H1 (cell line): ENCODE measurements around the gene LOXL1. TPM values are rescaled to one million over a fixed set of nuclear protein-coding genes. Genes with fewer than 3 reads are reported as not detected.
"Not testable (repeated sequence)": the region's sequence is repeated elsewhere in the genome, so short reads cannot be mapped to it uniquely, and the experiment has no call there.

Source experiments
- CTCF ChIA-PET: fragments of 300-600 bp; sonication (Branson Sonifier 250); formaldehyde crosslinking; loops from one replicate; lab custom pipeline; 2021; ENCODE audit not compliant: partially characterized antibody; lab: Charles Lee
- POLR2A ChIA-PET: fragments of 300-600 bp; sonication (Branson Sonifier 250); formaldehyde crosslinking; loops from one replicate; lab custom pipeline; 2021; ENCODE audit warnings: inconsistent platforms; ENCODE audit not compliant: partially characterized antibody; lab: Charles Lee
- DNase-seq, 2 experiments: peaks; one replicate each; pipeline versions ENCODE4 v3.0.0 to v3.0.0-alpha.2; 2010 to 2022; ENCODE audit warnings: low spot score in 2 of 2, low read depth in 1 of 2, mixed read lengths in 1 of 2
- FAIRE-seq: peaks from 2 replicates; lab custom pipeline; 2011; peaks lifted over from hg19 to GRCh38; lab: Jason Lieb, UNC
- H2AFZ ChIP-seq: 2 replicates; pipeline ENCODE4 v1.8.1; 2012; ENCODE audit warnings: low read length, inconsistent platforms
- H2AK5ac ChIP-seq: 2 replicates; pipeline ENCODE4 v1.6.1; 2013; ENCODE audit warnings: low read depth, low read length
- H2BK120ac ChIP-seq: replicated peaks from 2 replicates; pipeline ENCODE3; 2013; ENCODE audit warnings: low read depth, low read length, inconsistent platforms
- H2BK12ac ChIP-seq: 2 replicates; pipeline ENCODE4 v1.6.1; 2013; ENCODE audit warnings: low read depth, low read length
- H2BK15ac ChIP-seq: 2 replicates; pipeline ENCODE4 v1.6.1; 2013; ENCODE audit warnings: low read length
- H2BK20ac ChIP-seq: 2 replicates; pipeline ENCODE4 v1.6.1; 2013; ENCODE audit warnings: low read length
- H2BK5ac ChIP-seq: 2 replicates; pipeline ENCODE4 v1.6.1; 2013; ENCODE audit warnings: low read depth, low read length
- H3K14ac ChIP-seq: 2 replicates; pipeline ENCODE4 v1.6.1; 2013; ENCODE audit warnings: inconsistent platforms; ENCODE audit not compliant: insufficient read length
- H3K18ac ChIP-seq: 2 replicates; pipeline ENCODE4 v1.6.1; 2013; ENCODE audit warnings: low read length; ENCODE audit errors: extremely low read depth
- H3K23ac ChIP-seq: 2 replicates; pipeline ENCODE4 v1.6.1; 2013; ENCODE audit warnings: inconsistent platforms; ENCODE audit not compliant: insufficient read length
- H3K23me2 ChIP-seq: 2 replicates; pipeline ENCODE4 v1.6.1; 2013; ENCODE audit warnings: low read depth, low read length
- H3K27ac ChIP-seq: 2 replicates; pipeline ENCODE4 v1.6.1; 2011; ENCODE audit warnings: low read depth, low read length, inconsistent platforms
- H3K27me3 ChIP-seq, 4 experiments: replicated peaks in 1 of 4; 1 replicate in 1 of 4; 2 replicates in 3 of 4; pipeline versions ENCODE4 v1.6.1 to v1.8.1; 2011 to 2013; ENCODE audit warnings: low read length in 3 of 4, mild to moderate bottlenecking in 3 of 4, inconsistent platforms in 2 of 4, mixed read lengths in 2 of 4, moderate library complexity in 1 of 4; ENCODE audit not compliant: control insufficient read depth in 3 of 4, insufficient read depth in 3 of 4; ENCODE audit errors: extremely low read depth in 1 of 4
- H3K36me3 ChIP-seq, 4 experiments: 2 replicates each; pipeline versions ENCODE4 v1.6.1 to v1.8.1; 2011 to 2013; ENCODE audit warnings: mild to moderate bottlenecking in 4 of 4, low read length in 3 of 4, moderate library complexity in 2 of 4, control low read depth in 1 of 4, inconsistent platforms in 1 of 4; ENCODE audit not compliant: insufficient read depth in 4 of 4, control insufficient read depth in 2 of 4
- H3K4ac ChIP-seq: replicated peaks from 2 replicates; pipeline ENCODE3; 2013; ENCODE audit warnings: low read length, low read depth, mixed read lengths, inconsistent platforms; ENCODE audit not compliant: insufficient read length
- H3K4me1 ChIP-seq, 4 experiments: replicated peaks in 1 of 4; 1 replicate in 1 of 4; 2 replicates in 3 of 4; pipeline versions ENCODE4 v1.6.1 to v1.8.1; 2011 to 2013; ENCODE audit warnings: low read length in 3 of 4, inconsistent platforms in 2 of 4, mixed read lengths in 1 of 4; ENCODE audit not compliant: insufficient read depth in 4 of 4, control insufficient read depth in 3 of 4
- H3K4me2 ChIP-seq, 2 experiments: 2 replicates each; pipeline versions ENCODE4 v1.6.1 to v1.8.1; 2011 to 2013; ENCODE audit warnings: low read depth in 2 of 2, low read length in 2 of 2, control low read depth in 1 of 2, inconsistent platforms in 1 of 2, mild to moderate bottlenecking in 1 of 2; ENCODE audit not compliant: insufficient read depth in 1 of 2
- H3K4me3 ChIP-seq, 4 experiments: fragments of 200-600, 300-600 bp in 1 of 4; sonication (generic), shearing (Covaris generic), sonication (Bioruptor Twin) in 1 of 4; 2 replicates each; pipeline versions ENCODE4 v1.5.1 to v1.8.1; 2011 to 2016; ENCODE audit warnings: low read length in 4 of 4, low read depth in 3 of 4, control low read depth in 2 of 4, inconsistent platforms in 2 of 4, mild to moderate bottlenecking in 2 of 4, mixed read lengths in 1 of 4, moderate library complexity in 1 of 4; ENCODE audit not compliant: insufficient read depth in 2 of 4; ENCODE audit errors: extremely low read depth in 1 of 4
- H3K56ac ChIP-seq: replicated peaks from 2 replicates; pipeline ENCODE3; 2013; ENCODE audit warnings: low read depth, mild to moderate bottlenecking, mixed read lengths, low read length, inconsistent platforms; ENCODE audit not compliant: insufficient read length
- H3K79me1 ChIP-seq: 2 replicates; pipeline ENCODE4 v1.6.1; 2013; ENCODE audit warnings: low read depth, low read length, control low read depth
- H3K79me2 ChIP-seq, 2 experiments: 2 replicates each; pipeline versions ENCODE4 v1.6.1 to v1.8.1; 2012 to 2013; ENCODE audit warnings: low read length in 2 of 2, mild to moderate bottlenecking in 2 of 2, inconsistent platforms in 1 of 2; ENCODE audit not compliant: insufficient read depth in 2 of 2, control insufficient read depth in 1 of 2
- H3K9ac ChIP-seq, 4 experiments: replicated peaks in 1 of 4; 1 replicate in 1 of 4; 2 replicates in 3 of 4; pipeline versions ENCODE4 v1.6.1 to v1.8.1; 2011 to 2013; ENCODE audit warnings: low read depth in 3 of 4, low read length in 3 of 4, control low read depth in 2 of 4, mild to moderate bottlenecking in 2 of 4, moderate library complexity in 2 of 4, inconsistent platforms in 1 of 4; ENCODE audit errors: extremely low read depth in 1 of 4
- H3K9me3 ChIP-seq, 2 experiments: 2 replicates each; pipeline versions ENCODE4 v1.6.1 to v1.8.1; 2012 to 2013; ENCODE audit warnings: mild to moderate bottlenecking in 2 of 2, moderate library complexity in 2 of 2, control low read depth in 1 of 2, inconsistent platforms in 1 of 2, low read depth in 1 of 2, low read length in 1 of 2, mixed read lengths in 1 of 2; ENCODE audit not compliant: insufficient read depth in 2 of 2
- H4K20me1 ChIP-seq, 2 experiments: replicated peaks in 1 of 2; 2 replicates each; pipeline versions ENCODE3 to v1.8.1; 2011 to 2013; ENCODE audit warnings: inconsistent platforms in 2 of 2, low read length in 2 of 2, mild to moderate bottlenecking in 1 of 2; ENCODE audit not compliant: insufficient read depth in 2 of 2, control insufficient read depth in 1 of 2
- H4K5ac ChIP-seq: 2 replicates; pipeline ENCODE4 v1.6.1; 2013; ENCODE audit warnings: low read length, low read depth, mixed read lengths, inconsistent platforms; ENCODE audit not compliant: insufficient read length
- H4K8ac ChIP-seq: 2 replicates; pipeline ENCODE4 v1.8.0; 2013; ENCODE audit warnings: mild to moderate bottlenecking, moderate library complexity, low read length, inconsistent platforms; ENCODE audit not compliant: insufficient read depth; ENCODE audit errors: extremely low read depth
- H4K91ac ChIP-seq: replicated peaks from 2 replicates; pipeline ENCODE3; 2013; ENCODE audit warnings: low read length, mixed read lengths, inconsistent platforms; ENCODE audit not compliant: insufficient read length
- WGBS, 2 experiments: shearing (Covaris generic) in 1 of 2; methylation state at CpG; one replicate each; pipeline versions ENCODE4 v1.1.6 to v1.1.7; 2013 to 2015; ENCODE audit warnings: low lambda C conversion rate in 2 of 2, mixed read lengths in 2 of 2, inconsistent platforms in 1 of 2, low coverage in 1 of 2, missing lambda C conversion rate in 1 of 2; ENCODE audit not compliant: insufficient replicate concordance in 2 of 2, insufficient coverage in 1 of 2, insufficient read length in 1 of 2; ENCODE audit errors: extremely low coverage in 1 of 2, missing lambda C conversion rate in 1 of 2; 5-methylcytosine and 5-hydroxymethylcytosine counted together
- polyA plus RNA-seq, 7 experiments: library from polyadenylated mRNA; depleted of rRNA in 3 of 7; stranded (reverse) in 5 of 7; unstranded in 2 of 7; fragments of >200 nt in 5 of 7; fragments of 200-250 nt in 2 of 7; gene quantifications; 1 replicate in 5 of 7; 2 replicates in 1 of 7; 4 replicates in 1 of 7; pipeline versions ENCODE4 v1.2.1 to v1.2.3, GENCODE V29; 2011 to 2013; ENCODE audit warnings: missing spikeins in 2 of 7, mixed read lengths in 2 of 7
- total RNA-seq: library from RNA; stranded (reverse); fragmentation: NEBNext Ultra II Directional; extraction: Animal tissue kit (Norgen Biotek cat#: 25700); gene quantifications from 2 replicates; pipeline ENCODE4 v1.2.1, GENCODE V29; 2021

The LOXL1 gene
- total and polyA plus RNA-seq, 2 of the 8 experiments (the other 6 are each of a cell fraction or from before 2014, with no cell fraction given) = 8.1 to 14.4 TPM

DNA sequence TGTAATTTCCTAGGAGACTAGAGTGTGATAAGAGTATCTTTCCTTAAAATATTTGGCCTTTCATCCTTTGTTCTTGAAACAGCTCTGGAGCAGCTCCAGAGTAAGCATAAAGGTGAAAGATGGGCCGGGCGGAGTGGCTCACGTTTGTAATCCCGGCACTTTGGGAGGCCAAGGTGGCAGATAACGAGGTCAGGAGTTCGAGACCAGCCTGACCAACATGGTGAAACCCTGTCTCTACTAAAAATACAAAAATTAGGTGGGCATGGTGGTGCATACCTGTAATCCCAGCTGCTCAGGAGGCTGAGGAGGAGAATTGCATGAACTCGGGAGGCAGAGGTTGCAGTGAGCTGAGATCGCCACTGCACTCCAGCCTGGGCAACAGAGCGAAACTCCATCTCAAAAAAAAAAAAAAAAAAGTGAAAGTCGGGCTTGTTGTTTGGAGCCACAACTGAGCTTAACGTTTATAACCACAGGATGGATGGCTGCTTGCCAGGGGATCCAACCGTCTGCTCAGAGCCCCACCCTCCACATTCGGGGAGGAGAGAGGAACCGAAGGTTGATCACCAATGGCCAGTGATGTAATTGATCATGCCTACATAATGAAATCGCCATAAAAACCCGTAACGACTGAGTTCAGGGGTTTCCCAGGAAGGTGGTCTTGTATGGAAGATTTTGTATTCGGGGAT is 49.3 kb downstream of the LOXL1 start:
- not testable (repeated sequence) for H4K20me1 ChIP-seq, H3K9me3 ChIP-seq, H2BK12ac ChIP-seq, H2BK5ac ChIP-seq, H2BK120ac ChIP-seq, H2BK15ac ChIP-seq, H3K4ac ChIP-seq, H4K5ac ChIP-seq, H3K23me2 ChIP-seq, H3K4me2 ChIP-seq, H3K79me2 ChIP-seq, H3K79me1 ChIP-seq, H3K23ac ChIP-seq, H3K4me3 ChIP-seq, H2AFZ ChIP-seq, DNase-seq, H3K4me1 ChIP-seq, H4K8ac ChIP-seq, H3K36me3 ChIP-seq, H3K27me3 ChIP-seq, H3K14ac ChIP-seq, H2BK20ac ChIP-seq, H3K56ac ChIP-seq, H2AK5ac ChIP-seq, H4K91ac ChIP-seq, H3K9ac ChIP-seq, H3K18ac ChIP-seq, H3K27ac ChIP-seq, FAIRE-seq
- POLR2A ChIA-PET = interaction anchor here (0.7 kb wide), 1 partner anchor 147 kb away, joined by 3 read pairs; no protein-coding TSS in a partner anchor
- WGBS, 2 experiments = 78% methylated on average over 18 of the region's 18 CpGs; no CpG with 5 or more reads in 1 of the 2 experiments
- CTCF ChIA-PET = interaction anchor here (0.7 to 12.9 kb wide), 13 partner anchors 8 to 346 kb away, joined by 3 to 174 read pairs (median 12); partner anchors contain the start of genes PML and STOML1
